Activated T-cell treated with anti-CD3 and anti-CD28 coated beads, Interleukin-2, amount 50 U/mL, for 1 hour (primary cell): Measurements from ENCODE around the gene PRLHR.

Experiments
- DNase-seq: peaks from one replicate; pipeline ENCODE4 v3.0.0-alpha.2; 2020

PRLHR gene

GRCh38 chr10:118557946-118558345, 37.5 kb downstream of the PRLHR start:
- no peak for DNase-seq

GRCh38 chr10:118551535-118552100, 43.8 kb downstream of the PRLHR start:
- no peak for DNase-seq

GRCh38 chr10:118547282-118547681, 48.2 kb downstream of the PRLHR start:
- DNase-seq, result no peak

- DNase-seq, result no peak
These were observed 49.0 kb downstream of the PRLHR start for GRCh38 chr10:118546479-118546878.

GRCh38 chr10:118545381-118545780, 50.1 kb downstream of the PRLHR start:
- DNase-seq, result no peak

- no peak for DNase-seq
These were observed 51.0 kb downstream of the PRLHR start for GRCh38 chr10:118544401-118544948.

GRCh38 chr10:118543714-118544400, 51.6 kb downstream of the PRLHR start:
- DNase-seq, result peak; percentile 43

GRCh38 chr10:118542745-118543144, 52.7 kb downstream of the PRLHR start:
- DNase-seq, result no peak

- DNase-seq, result no peak
These were observed 53.2 kb downstream of the PRLHR start for GRCh38 chr10:118542205-118542604.

- DNase-seq, result no peak
These were observed 53.7 kb downstream of the PRLHR start for GRCh38 chr10:118541718-118542117.
